Esophagus (tissue), 2 donors: Measurements from ENCODE around the gene SLC27A5. TPM values are rescaled to one million over a fixed set of nuclear protein-coding genes. Genes with fewer than 3 reads are reported as not detected.
A peak's percentile ranks its signal among the peaks of the same experiment; 100 is the strongest.

Source experiments
- H3K27ac ChIP-seq, 2 donors: one replicate each; pipeline ENCODE4 v1.5.1; 2013; ENCODE audit warnings: low read depth in 2 of 2, mild to moderate bottlenecking in 2 of 2, inconsistent platforms in 1 of 2, low read length in 1 of 2, moderate library complexity in 1 of 2
- H3K27me3 ChIP-seq, 2 donors: one replicate each; pipeline ENCODE4 v1.6.1; 2013; ENCODE audit warnings: low read length in 2 of 2, control low read depth in 1 of 2, mild to moderate bottlenecking in 1 of 2; ENCODE audit not compliant: insufficient read depth in 2 of 2, control insufficient read depth in 1 of 2
- H3K36me3 ChIP-seq, 2 donors: one replicate each; pipeline ENCODE4 v1.6.1; 2013; ENCODE audit warnings: low read length in 1 of 2; ENCODE audit not compliant: control insufficient read depth in 2 of 2, insufficient read depth in 2 of 2
- H3K4me1 ChIP-seq, 2 donors: one replicate each; pipeline ENCODE4 v1.6.1; 2013; ENCODE audit warnings: low read length in 1 of 2; ENCODE audit not compliant: control insufficient read depth in 2 of 2, insufficient read depth in 2 of 2
- H3K4me3 ChIP-seq, 2 donors: one replicate each; pipeline ENCODE4 v1.5.1; 2013; ENCODE audit warnings: low read length in 2 of 2, mild to moderate bottlenecking in 2 of 2, low read depth in 1 of 2, moderate library complexity in 1 of 2
- H3K9me3 ChIP-seq, 2 donors: one replicate each; pipeline ENCODE4 v1.6.1; 2013; ENCODE audit warnings: mild to moderate bottlenecking in 2 of 2, low read depth in 1 of 2, low read length in 1 of 2, moderate library complexity in 1 of 2; ENCODE audit not compliant: control insufficient read depth in 2 of 2, insufficient read depth in 1 of 2
- WGBS, 2 donors: extraction: QIAGEN DNeasy Blood & Tissue Kit; methylation state at CpG; one replicate each; pipeline ENCODE4 v1.1.7; 2013; 5-methylcytosine and 5-hydroxymethylcytosine counted together
- polyA plus RNA-seq, 2 donors: library from polyadenylated mRNA; stranded (reverse); fragments of 200-250 nt; gene quantifications; one replicate each; pipeline ENCODE4 v1.2.3, GENCODE V29; 2013
- donor health status: healthy with polysubstance abuse.
- donor health status: Bipolar disorder and iron deficiency.

Gene SLC27A5, protein sequence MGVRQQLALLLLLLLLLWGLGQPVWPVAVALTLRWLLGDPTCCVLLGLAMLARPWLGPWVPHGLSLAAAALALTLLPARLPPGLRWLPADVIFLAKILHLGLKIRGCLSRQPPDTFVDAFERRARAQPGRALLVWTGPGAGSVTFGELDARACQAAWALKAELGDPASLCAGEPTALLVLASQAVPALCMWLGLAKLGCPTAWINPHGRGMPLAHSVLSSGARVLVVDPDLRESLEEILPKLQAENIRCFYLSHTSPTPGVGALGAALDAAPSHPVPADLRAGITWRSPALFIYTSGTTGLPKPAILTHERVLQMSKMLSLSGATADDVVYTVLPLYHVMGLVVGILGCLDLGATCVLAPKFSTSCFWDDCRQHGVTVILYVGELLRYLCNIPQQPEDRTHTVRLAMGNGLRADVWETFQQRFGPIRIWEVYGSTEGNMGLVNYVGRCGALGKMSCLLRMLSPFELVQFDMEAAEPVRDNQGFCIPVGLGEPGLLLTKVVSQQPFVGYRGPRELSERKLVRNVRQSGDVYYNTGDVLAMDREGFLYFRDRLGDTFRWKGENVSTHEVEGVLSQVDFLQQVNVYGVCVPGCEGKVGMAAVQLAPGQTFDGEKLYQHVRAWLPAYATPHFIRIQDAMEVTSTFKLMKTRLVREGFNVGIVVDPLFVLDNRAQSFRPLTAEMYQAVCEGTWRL
- polyA plus RNA-seq: 1 to 10 TPM; 7.0 to 7.2 TPM

- Histone ChIP-seq H3K4me3 (no peak within 1 kb of the TSS), H3K4me1 (peaks cover 6 to 20% of the 10 kb centered on the region in 2 donors), H3K36me3 (peaks cover 0 to 6% of the 10 kb centered on the region in 2 donors), H3K27me3 (no peaks in the 10 kb centered on the region), H3K27ac (no peak within 1 kb of the TSS), H3K9me3 (no peaks in the 10 kb centered on the region)
- 79 to 84% methylated on average over 24 to 25 of the region's 25 CpGs for WGBS, 2 donors
These were observed at the start of gene SLC27A5 for GRCh38 chr19:58511353-58512208. Gene SLC27A5, minus strand, starts transcription at chr19:58511992. Its CDS starts 37 bp downstream, at chr19:58511955.

- H3K36me3 ChIP-seq: peaks cover 0 to 9% of the 10 kb centered on the region in 2 donors
- no peaks in the 10 kb centered on the region for H3K27me3 ChIP-seq
- no peaks in the 10 kb centered on the region for H3K9me3 ChIP-seq
- H3K27ac ChIP-seq: no peak overlapping the region
- H3K4me1 ChIP-seq: peaks cover 2 to 38% of the 10 kb centered on the region in 2 donors
- H3K4me3 ChIP-seq: no peak overlapping the region
These were observed 49.1 kb upstream of the SLC27A5 start for GRCh38 chr19:58560921-58561320.

- peaks cover 2 to 42% of the 10 kb centered on the region in 2 donors for H3K4me1 ChIP-seq
- H3K4me3 ChIP-seq: peak overlapping the region; percentile 80 to 94
- H3K27ac ChIP-seq: peak overlapping the region; percentile 99 to 100
- H3K27me3 ChIP-seq: no peaks in the 10 kb centered on the region
- peaks cover 3 to 12% of the 10 kb centered on the region in 2 donors for H3K36me3 ChIP-seq
- no peaks in the 10 kb centered on the region for H3K9me3 ChIP-seq
- WGBS, 2 donors: 73 to 77% methylated on average over 8 of the region's 8 CpGs
These were observed 48.5 kb upstream of the SLC27A5 start for GRCh38 chr19:58560007-58560887.

GRCh38 chr19:58559275-58560006 lies 47.6 kb upstream of the SLC27A5 start:
- Histone ChIP-seq H3K4me3 (peak overlapping the region; percentile 80 to 94), H3K4me1 (peaks cover 2 to 43% of the 10 kb centered on the region in 2 donors), H3K27ac (peak overlapping the region; percentile 99 to 100), H3K9me3 (no peaks in the 10 kb centered on the region), H3K36me3 (peaks cover 3 to 12% of the 10 kb centered on the region in 2 donors), H3K27me3 (no peaks in the 10 kb centered on the region)
- 1 to 2% methylated on average over 33 of the region's 33 CpGs for WGBS, 2 donors

DNA sequence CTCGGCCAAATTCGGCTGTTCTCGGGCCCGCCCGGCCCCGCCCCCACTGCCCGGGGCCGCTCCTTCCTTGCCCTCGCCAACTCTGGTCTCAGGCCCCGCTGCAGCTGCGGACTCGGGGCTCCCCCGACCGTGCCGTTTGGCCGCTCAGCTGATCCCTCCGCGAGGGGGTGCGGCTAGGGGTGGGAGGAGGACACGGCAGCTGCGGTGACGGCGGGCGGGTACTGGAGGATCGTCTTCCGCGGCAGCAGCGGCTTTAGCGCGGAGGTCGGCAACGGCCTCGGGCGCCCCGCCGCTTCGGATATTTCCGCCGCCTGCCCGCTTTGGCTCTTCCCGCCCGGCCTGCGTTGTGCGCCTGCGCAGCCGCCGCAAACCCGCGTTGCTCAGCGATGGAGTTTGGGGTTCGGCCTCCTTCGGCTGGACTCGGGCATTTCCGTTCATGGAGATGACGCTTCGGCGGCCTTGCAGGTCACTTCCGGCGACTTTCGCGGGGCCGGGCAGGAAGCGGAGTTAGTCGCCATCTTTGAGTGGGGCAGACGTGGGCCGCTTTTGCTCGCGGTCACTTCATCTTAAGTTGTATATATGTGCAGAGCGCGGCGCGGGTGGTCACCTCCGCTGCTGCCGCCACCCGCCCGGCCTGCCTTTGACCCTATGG lies 47.0 kb upstream of the SLC27A5 start:
- Histone ChIP-seq H3K36me3 (peaks cover 3 to 12% of the 10 kb centered on the region in 2 donors), H3K27me3 (no peaks in the 10 kb centered on the region), H3K27ac (peak overlapping the region; percentile 99 to 100), H3K4me1 (peaks cover 2 to 50% of the 10 kb centered on the region in 2 donors), H3K4me3 (peak overlapping the region; percentile 80 to 94), H3K9me3 (no peaks in the 10 kb centered on the region)
- WGBS, 2 donors: 0% methylated on average over 69 to 76 of the region's 76 CpGs

DNA sequence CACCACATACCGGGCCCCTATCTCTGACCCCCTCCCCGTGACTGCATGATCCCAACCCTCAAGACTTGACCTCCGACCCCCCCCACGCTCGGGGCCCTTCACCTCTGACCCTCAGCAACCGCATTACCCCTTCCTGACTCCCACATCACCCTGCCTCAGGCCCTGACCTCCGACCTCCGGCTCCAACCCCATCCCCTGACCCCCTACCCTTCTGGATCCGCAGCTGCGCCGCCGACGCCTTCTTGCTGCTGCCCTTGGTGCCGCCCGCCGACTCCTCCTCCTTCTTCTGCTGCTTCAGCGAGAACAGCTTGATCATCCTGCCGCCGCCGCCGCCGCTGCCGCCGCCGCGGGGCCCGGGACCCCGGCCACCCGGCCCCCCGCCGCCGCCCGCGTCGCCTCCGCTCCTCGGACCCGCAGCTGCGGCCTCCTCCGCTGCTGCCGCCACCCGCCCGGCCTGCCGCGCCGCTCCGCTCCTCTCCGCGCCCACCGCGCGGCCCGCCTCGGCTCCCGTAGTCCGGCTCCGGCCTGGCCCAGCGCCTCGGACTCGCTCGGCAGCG lies 46.4 kb upstream of the SLC27A5 start, which contains the start of gene UBE2M:
UBE2M (minus strand) TSS at position 546 of the 557 bp plus-strand sequence; CDS start at position 316, 230 bp downstream.
- Histone ChIP-seq H3K27ac (peak within 1 kb of the TSS; percentile 99 to 100), H3K4me3 (peak within 1 kb of the TSS; percentile 80 to 94), H3K9me3 (no peaks in the 10 kb centered on the region), H3K36me3 (peaks cover 3 to 15% of the 10 kb centered on the region in 2 donors), H3K4me1 (peaks cover 2 to 48% of the 10 kb centered on the region in 2 donors), H3K27me3 (no peaks in the 10 kb centered on the region)
- WGBS, 2 donors: 0 to 1% methylated on average over 38 to 62 of the region's 62 CpGs

DNA sequence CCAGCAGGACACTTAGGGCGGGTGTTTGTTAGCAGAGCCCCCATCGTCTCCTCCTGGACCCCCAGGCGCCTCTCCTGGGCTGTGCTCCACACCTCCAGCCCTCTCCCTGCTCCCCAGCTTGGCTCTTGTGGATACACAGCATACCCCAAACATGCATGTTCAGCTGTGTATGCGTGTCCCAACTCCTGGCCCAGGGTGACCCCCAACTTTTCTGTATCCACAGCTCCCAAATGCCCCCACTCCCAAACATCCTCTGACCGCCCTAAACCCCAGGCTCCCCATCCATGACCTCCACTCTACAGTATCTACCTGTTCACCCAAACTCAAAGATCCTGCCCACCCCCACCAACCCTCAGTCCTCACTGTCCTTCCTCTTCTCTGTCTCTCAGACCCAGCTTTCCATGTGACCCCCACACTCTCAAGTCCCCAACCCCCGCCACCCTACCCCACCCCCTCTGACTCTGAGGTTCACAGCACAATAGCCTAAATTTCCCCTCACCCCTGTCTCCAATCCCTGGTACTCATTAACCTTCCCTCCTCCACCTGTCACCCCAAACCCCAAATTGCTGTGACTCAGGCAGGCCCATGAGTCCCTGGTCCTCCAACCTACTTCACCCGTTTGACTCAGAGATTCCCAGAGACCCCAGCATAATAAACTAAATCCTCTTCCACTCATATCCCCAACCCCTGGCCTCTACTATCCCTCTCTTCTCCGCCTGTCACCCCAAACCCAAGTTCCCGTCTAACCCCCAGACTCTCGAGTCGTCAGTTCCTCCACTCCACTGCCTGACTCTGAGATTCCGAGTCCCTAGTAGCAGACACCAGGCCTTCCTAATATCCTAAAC lies 45.7 kb upstream of the SLC27A5 start:
- Histone ChIP-seq H3K9me3 (no peaks in the 10 kb centered on the region), H3K4me1 (peaks cover 2 to 42% of the 10 kb centered on the region in 2 donors), H3K27me3 (no peaks in the 10 kb centered on the region), H3K27ac (peak overlapping the region; percentile 99 to 100), H3K4me3 (peak overlapping the region; percentile 80 to 94), H3K36me3 (peaks cover 3 to 20% of the 10 kb centered on the region in 2 donors)
- WGBS, 2 donors: 26 to 31% methylated on average over 11 to 12 of the region's 12 CpGs
